H1 (cell line): Measurements from ENCODE around the gene ACBD6. TPM values are rescaled to one million over a fixed set of nuclear protein-coding genes. Genes with fewer than 3 reads are reported as not detected.

Source experiments
- CTCF ChIA-PET: fragments of 300-600 bp; sonication (Branson Sonifier 250); formaldehyde crosslinking; loops from one replicate; lab custom pipeline; 2021; ENCODE audit not compliant: partially characterized antibody; lab: Charles Lee
- POLR2A ChIA-PET: fragments of 300-600 bp; sonication (Branson Sonifier 250); formaldehyde crosslinking; loops from one replicate; lab custom pipeline; 2021; ENCODE audit warnings: inconsistent platforms; ENCODE audit not compliant: partially characterized antibody; lab: Charles Lee
- DNase-seq, 2 experiments: peaks; one replicate each; pipeline versions ENCODE4 v3.0.0 to v3.0.0-alpha.2; 2010 to 2022; ENCODE audit warnings: low spot score in 2 of 2, low read depth in 1 of 2, mixed read lengths in 1 of 2
- FAIRE-seq: peaks from 2 replicates; lab custom pipeline; 2011; peaks lifted over from hg19 to GRCh38; lab: Jason Lieb, UNC
- H2AFZ ChIP-seq: 2 replicates; pipeline ENCODE4 v1.8.1; 2012; ENCODE audit warnings: low read length, inconsistent platforms
- H2AK5ac ChIP-seq: 2 replicates; pipeline ENCODE4 v1.6.1; 2013; ENCODE audit warnings: low read depth, low read length
- H2BK120ac ChIP-seq: replicated peaks from 2 replicates; pipeline ENCODE3; 2013; ENCODE audit warnings: low read depth, low read length, inconsistent platforms
- H2BK12ac ChIP-seq: 2 replicates; pipeline ENCODE4 v1.6.1; 2013; ENCODE audit warnings: low read depth, low read length
- H2BK15ac ChIP-seq: 2 replicates; pipeline ENCODE4 v1.6.1; 2013; ENCODE audit warnings: low read length
- H2BK20ac ChIP-seq: 2 replicates; pipeline ENCODE4 v1.6.1; 2013; ENCODE audit warnings: low read length
- H2BK5ac ChIP-seq: 2 replicates; pipeline ENCODE4 v1.6.1; 2013; ENCODE audit warnings: low read depth, low read length
- H3K14ac ChIP-seq: 2 replicates; pipeline ENCODE4 v1.6.1; 2013; ENCODE audit warnings: inconsistent platforms; ENCODE audit not compliant: insufficient read length
- H3K18ac ChIP-seq: 2 replicates; pipeline ENCODE4 v1.6.1; 2013; ENCODE audit warnings: low read length; ENCODE audit errors: extremely low read depth
- H3K23ac ChIP-seq: 2 replicates; pipeline ENCODE4 v1.6.1; 2013; ENCODE audit warnings: inconsistent platforms; ENCODE audit not compliant: insufficient read length
- H3K23me2 ChIP-seq: 2 replicates; pipeline ENCODE4 v1.6.1; 2013; ENCODE audit warnings: low read depth, low read length
- H3K27ac ChIP-seq: 2 replicates; pipeline ENCODE4 v1.6.1; 2011; ENCODE audit warnings: low read depth, low read length, inconsistent platforms
- H3K27me3 ChIP-seq, 4 experiments: replicated peaks in 1 of 4; 1 replicate in 1 of 4; 2 replicates in 3 of 4; pipeline versions ENCODE4 v1.6.1 to v1.8.1; 2011 to 2013; ENCODE audit warnings: low read length in 3 of 4, mild to moderate bottlenecking in 3 of 4, inconsistent platforms in 2 of 4, mixed read lengths in 2 of 4, moderate library complexity in 1 of 4; ENCODE audit not compliant: control insufficient read depth in 3 of 4, insufficient read depth in 3 of 4; ENCODE audit errors: extremely low read depth in 1 of 4
- H3K36me3 ChIP-seq, 4 experiments: 2 replicates each; pipeline versions ENCODE4 v1.6.1 to v1.8.1; 2011 to 2013; ENCODE audit warnings: mild to moderate bottlenecking in 4 of 4, low read length in 3 of 4, moderate library complexity in 2 of 4, control low read depth in 1 of 4, inconsistent platforms in 1 of 4; ENCODE audit not compliant: insufficient read depth in 4 of 4, control insufficient read depth in 2 of 4
- H3K4ac ChIP-seq: replicated peaks from 2 replicates; pipeline ENCODE3; 2013; ENCODE audit warnings: low read length, low read depth, mixed read lengths, inconsistent platforms; ENCODE audit not compliant: insufficient read length
- H3K4me1 ChIP-seq, 4 experiments: replicated peaks in 1 of 4; 1 replicate in 1 of 4; 2 replicates in 3 of 4; pipeline versions ENCODE4 v1.6.1 to v1.8.1; 2011 to 2013; ENCODE audit warnings: low read length in 3 of 4, inconsistent platforms in 2 of 4, mixed read lengths in 1 of 4; ENCODE audit not compliant: insufficient read depth in 4 of 4, control insufficient read depth in 3 of 4
- H3K4me2 ChIP-seq, 2 experiments: 2 replicates each; pipeline versions ENCODE4 v1.6.1 to v1.8.1; 2011 to 2013; ENCODE audit warnings: low read depth in 2 of 2, low read length in 2 of 2, control low read depth in 1 of 2, inconsistent platforms in 1 of 2, mild to moderate bottlenecking in 1 of 2; ENCODE audit not compliant: insufficient read depth in 1 of 2
- H3K4me3 ChIP-seq, 4 experiments: fragments of 200-600, 300-600 bp in 1 of 4; sonication (generic), shearing (Covaris generic), sonication (Bioruptor Twin) in 1 of 4; 2 replicates each; pipeline versions ENCODE4 v1.5.1 to v1.8.1; 2011 to 2016; ENCODE audit warnings: low read length in 4 of 4, low read depth in 3 of 4, control low read depth in 2 of 4, inconsistent platforms in 2 of 4, mild to moderate bottlenecking in 2 of 4, mixed read lengths in 1 of 4, moderate library complexity in 1 of 4; ENCODE audit not compliant: insufficient read depth in 2 of 4; ENCODE audit errors: extremely low read depth in 1 of 4
- H3K56ac ChIP-seq: replicated peaks from 2 replicates; pipeline ENCODE3; 2013; ENCODE audit warnings: low read depth, mild to moderate bottlenecking, mixed read lengths, low read length, inconsistent platforms; ENCODE audit not compliant: insufficient read length
- H3K79me1 ChIP-seq: 2 replicates; pipeline ENCODE4 v1.6.1; 2013; ENCODE audit warnings: low read depth, low read length, control low read depth
- H3K79me2 ChIP-seq, 2 experiments: 2 replicates each; pipeline versions ENCODE4 v1.6.1 to v1.8.1; 2012 to 2013; ENCODE audit warnings: low read length in 2 of 2, mild to moderate bottlenecking in 2 of 2, inconsistent platforms in 1 of 2; ENCODE audit not compliant: insufficient read depth in 2 of 2, control insufficient read depth in 1 of 2
- H3K9ac ChIP-seq, 4 experiments: replicated peaks in 1 of 4; 1 replicate in 1 of 4; 2 replicates in 3 of 4; pipeline versions ENCODE4 v1.6.1 to v1.8.1; 2011 to 2013; ENCODE audit warnings: low read depth in 3 of 4, low read length in 3 of 4, control low read depth in 2 of 4, mild to moderate bottlenecking in 2 of 4, moderate library complexity in 2 of 4, inconsistent platforms in 1 of 4; ENCODE audit errors: extremely low read depth in 1 of 4
- H3K9me3 ChIP-seq, 2 experiments: 2 replicates each; pipeline versions ENCODE4 v1.6.1 to v1.8.1; 2012 to 2013; ENCODE audit warnings: mild to moderate bottlenecking in 2 of 2, moderate library complexity in 2 of 2, control low read depth in 1 of 2, inconsistent platforms in 1 of 2, low read depth in 1 of 2, low read length in 1 of 2, mixed read lengths in 1 of 2; ENCODE audit not compliant: insufficient read depth in 2 of 2
- H4K20me1 ChIP-seq, 2 experiments: replicated peaks in 1 of 2; 2 replicates each; pipeline versions ENCODE3 to v1.8.1; 2011 to 2013; ENCODE audit warnings: inconsistent platforms in 2 of 2, low read length in 2 of 2, mild to moderate bottlenecking in 1 of 2; ENCODE audit not compliant: insufficient read depth in 2 of 2, control insufficient read depth in 1 of 2
- H4K5ac ChIP-seq: 2 replicates; pipeline ENCODE4 v1.6.1; 2013; ENCODE audit warnings: low read length, low read depth, mixed read lengths, inconsistent platforms; ENCODE audit not compliant: insufficient read length
- H4K8ac ChIP-seq: 2 replicates; pipeline ENCODE4 v1.8.0; 2013; ENCODE audit warnings: mild to moderate bottlenecking, moderate library complexity, low read length, inconsistent platforms; ENCODE audit not compliant: insufficient read depth; ENCODE audit errors: extremely low read depth
- H4K91ac ChIP-seq: replicated peaks from 2 replicates; pipeline ENCODE3; 2013; ENCODE audit warnings: low read length, mixed read lengths, inconsistent platforms; ENCODE audit not compliant: insufficient read length
- HDAC6 ChIP-seq: IDR thresholded peaks from one replicate; pipeline ENCODE4 v1.7.1; 2012; ENCODE audit warnings: low read depth, mild to moderate bottlenecking, inconsistent platforms, low read length, moderate library complexity
- PHF8 ChIP-seq: fragments of 200-600 bp; sonication (generic); conservative IDR thresholded peaks from 2 replicates; pipeline ENCODE4 v1.7.1; 2012; ENCODE audit warnings: low read depth, mild to moderate bottlenecking, inconsistent platforms, low read length, moderate library complexity
- WGBS, 2 experiments: shearing (Covaris generic) in 1 of 2; methylation state at CpG; one replicate each; pipeline versions ENCODE4 v1.1.6 to v1.1.7; 2013 to 2015; ENCODE audit warnings: low lambda C conversion rate in 2 of 2, mixed read lengths in 2 of 2, inconsistent platforms in 1 of 2, low coverage in 1 of 2, missing lambda C conversion rate in 1 of 2; ENCODE audit not compliant: insufficient replicate concordance in 2 of 2, insufficient coverage in 1 of 2, insufficient read length in 1 of 2; ENCODE audit errors: extremely low coverage in 1 of 2, missing lambda C conversion rate in 1 of 2; 5-methylcytosine and 5-hydroxymethylcytosine counted together
- polyA plus RNA-seq, 7 experiments: library from polyadenylated mRNA; depleted of rRNA in 3 of 7; stranded (reverse) in 5 of 7; unstranded in 2 of 7; fragments of >200 nt in 5 of 7; fragments of 200-250 nt in 2 of 7; gene quantifications; 1 replicate in 5 of 7; 2 replicates in 1 of 7; 4 replicates in 1 of 7; pipeline versions ENCODE4 v1.2.1 to v1.2.3, GENCODE V29; 2011 to 2013; ENCODE audit warnings: missing spikeins in 2 of 7, mixed read lengths in 2 of 7
- total RNA-seq: library from RNA; stranded (reverse); fragmentation: NEBNext Ultra II Directional; extraction: Animal tissue kit (Norgen Biotek cat#: 25700); gene quantifications from 2 replicates; pipeline ENCODE4 v1.2.1, GENCODE V29; 2021

ACBD6 gene
- total and polyA plus RNA-seq, 2 of the 8 experiments (the other 6 are each of a cell fraction or from before 2014, with no cell fraction given), result 52.0 to 67.7 TPM

DNA sequence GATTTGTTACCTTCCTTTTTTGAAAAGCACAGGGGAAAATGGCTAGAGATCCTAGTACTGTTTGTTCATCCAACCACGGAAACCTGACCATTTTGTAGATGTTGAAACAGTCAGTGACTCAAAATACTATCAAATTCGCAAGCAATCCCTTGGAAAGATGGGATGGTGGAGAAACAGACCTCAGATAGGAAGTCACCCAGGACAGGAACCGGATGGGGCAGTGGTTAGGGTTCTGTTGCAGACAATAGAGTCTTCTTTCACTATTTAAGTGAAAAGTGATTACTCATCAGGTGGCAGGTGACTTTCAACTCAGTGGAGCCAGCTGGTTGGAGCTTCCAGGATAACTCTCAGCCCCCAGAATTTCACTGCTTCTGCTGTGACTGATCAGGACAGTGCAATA lies 255.3 kb downstream of the ACBD6 start:
- Histone ChIP-seq H3K18ac (peak overlapping the region; percentile 36; the same call in 1 of the 2 replicates), H2BK20ac (no peak overlapping the region), H4K20me1 (peaks cover 0 to 2% of the 10 kb centered on the region in 2 experiments), H3K27me3 (no peaks in the 10 kb centered on the region; a peak in 1 of 7 replicates), H4K8ac (no peak overlapping the region), H3K4me1 (peaks cover 10 to 29% (median 22%) of the 10 kb centered on the region in 4 experiments), H3K56ac (no peak overlapping the region), H3K4me2 (no peak overlapping the region), H3K23ac (no peak overlapping the region), H2AFZ (no peak overlapping the region), H2BK5ac (no peak overlapping the region), H3K9ac (no peak overlapping the region), H3K4ac (no peak overlapping the region), H3K79me1 (no peaks in the 10 kb centered on the region), H4K5ac (no peak overlapping the region), H2BK15ac (no peak overlapping the region), H4K91ac (no peak overlapping the region), H3K23me2 (peaks cover 2% of the 10 kb centered on the region; the same call in 1 of the 2 replicates), H3K9me3 (no peaks in the 10 kb centered on the region), H3K36me3 (no peaks in the 10 kb centered on the region), H3K14ac (no peak overlapping the region), H3K27ac (no peak overlapping the region), H2AK5ac (no peak overlapping the region; the same call in 1 of the 2 replicates), H2BK12ac (no peak overlapping the region; the same call in 1 of the 2 replicates), H3K79me2 (no peaks in the 10 kb centered on the region; a peak in 1 of 4 replicates), H3K4me3 (no peak overlapping the region), H2BK120ac (no peak overlapping the region)
- no peak for FAIRE-seq
- ChIA-PET POLR2A (interaction anchor here (0.8 to 3.4 kb wide), 3 partner anchors 12 to 169 kb away, joined by 3 to 12 read pairs (median 6); no protein-coding TSS in a partner anchor), CTCF (interaction anchor here (1.0 to 17.1 kb wide), 14 partner anchors 12 to 172 kb away, joined by 3 to 244 read pairs (median 8); no protein-coding TSS in a partner anchor)
- TF ChIP-seq HDAC6 (no peak), PHF8 (no peak)
- DNase-seq, result no peak
- 88% methylated on average over 3 of the region's 3 CpGs; no CpG with 5 or more reads in 1 of the 2 experiments for WGBS, 2 experiments
